Measurements from ENCODE around the gene TTLL5.

Gene TTLL5

GRCh38 chr14:75640876-75641275, 20.2 kb upstream of the TTLL5 start:
- TF ChIP-seq GATA2 (IDR thresholded peaks at IDR 0.05; ENCODE audit: low read depth, low read length) = no peak
- no peak for TF ChIP-seq GATA3 (IDR thresholded peaks at IDR 0.05; ENCODE audit: low read depth, low read length)

GRCh38 chr14:75643985-75644384, 17.1 kb upstream of the TTLL5 start:
- no peak for TF ChIP-seq GATA3 (IDR thresholded peaks at IDR 0.05; ENCODE audit: low read depth, low read length)
- TF ChIP-seq GATA2 (IDR thresholded peaks at IDR 0.05; ENCODE audit: low read depth, low read length) = no peak

- TF ChIP-seq GATA3 (IDR thresholded peaks at IDR 0.05; ENCODE audit: low read depth, low read length) = no peak
Observed at GRCh38 chr14:75645056-75645455, 16.0 kb upstream of the TTLL5 start.

GRCh38 chr14:75646762-75647161, 14.3 kb upstream of the TTLL5 start:
- no peak for TF ChIP-seq GATA2 (IDR thresholded peaks at IDR 0.05; ENCODE audit: low read depth, low read length)
- TF ChIP-seq GATA3 (IDR thresholded peaks at IDR 0.05; ENCODE audit: low read depth, low read length) = no peak

GRCh38 chr14:75647640-75648039, 13.4 kb upstream of the TTLL5 start:
- no peak for TF ChIP-seq GATA3 (IDR thresholded peaks at IDR 0.05; ENCODE audit: low read depth, low read length)
- no peak for TF ChIP-seq GATA2 (IDR thresholded peaks at IDR 0.05; ENCODE audit: low read depth, low read length)

GRCh38 chr14:75648066-75648838, 12.8 kb upstream of the TTLL5 start:
- no peak for TF ChIP-seq GATA2 (IDR thresholded peaks at IDR 0.05; ENCODE audit: low read depth, low read length)
- no peak for TF ChIP-seq GATA3 (IDR thresholded peaks at IDR 0.05; ENCODE audit: low read depth, low read length)

- TF ChIP-seq GATA2 (IDR thresholded peaks at IDR 0.05; ENCODE audit: low read depth, low read length) (no peak), GATA3 (IDR thresholded peaks at IDR 0.05; ENCODE audit: low read depth, low read length) (no peak)
Observed at GRCh38 chr14:75649337-75649736, 11.7 kb upstream of the TTLL5 start.

GRCh38 chr14:75649773-75650172, 11.3 kb upstream of the TTLL5 start:
- TF ChIP-seq GATA2 (IDR thresholded peaks at IDR 0.05; ENCODE audit: low read depth, low read length) = no peak
- no peak for TF ChIP-seq GATA3 (IDR thresholded peaks at IDR 0.05; ENCODE audit: low read depth, low read length)

- no peak for TF ChIP-seq GATA2 (IDR thresholded peaks at IDR 0.05; ENCODE audit: low read depth, low read length)
- no peak for TF ChIP-seq GATA3 (IDR thresholded peaks at IDR 0.05; ENCODE audit: low read depth, low read length)
Observed at GRCh38 chr14:75650253-75651058, 10.6 kb upstream of the TTLL5 start.

GRCh38 chr14:75653563-75653962, 7.5 kb upstream of the TTLL5 start:
- TF ChIP-seq GATA2 (IDR thresholded peaks at IDR 0.05; ENCODE audit: low read depth, low read length) (no peak), GATA3 (IDR thresholded peaks at IDR 0.05; ENCODE audit: low read depth, low read length) (no peak)

- no peak for TF ChIP-seq GATA3 (IDR thresholded peaks at IDR 0.05; ENCODE audit: low read depth, low read length)
- TF ChIP-seq GATA2 (IDR thresholded peaks at IDR 0.05; ENCODE audit: low read depth, low read length) = no peak
Observed at GRCh38 chr14:75654127-75654732, 6.8 kb upstream of the TTLL5 start.

- TF ChIP-seq GATA3 (IDR thresholded peaks at IDR 0.05; ENCODE audit: low read depth, low read length) = no peak
- no peak for TF ChIP-seq GATA2 (IDR thresholded peaks at IDR 0.05; ENCODE audit: low read depth, low read length)
Observed at GRCh38 chr14:75655235-75655634, 5.8 kb upstream of the TTLL5 start.

GRCh38 chr14:75657331-75657730, 3.7 kb upstream of the TTLL5 start:
- TF ChIP-seq GATA2 (IDR thresholded peaks at IDR 0.05; ENCODE audit: low read depth, low read length) (no peak), GATA3 (IDR thresholded peaks at IDR 0.05; ENCODE audit: low read depth, low read length) (no peak)

GRCh38 chr14:75658957-75659356, 2.1 kb upstream of the TTLL5 start:
- TF ChIP-seq GATA2 (IDR thresholded peaks at IDR 0.05; ENCODE audit: low read depth, low read length) = no peak
- TF ChIP-seq GATA3 (IDR thresholded peaks at IDR 0.05; ENCODE audit: low read depth, low read length) = no peak

GRCh38 chr14:75660238-75660629, 812 bp upstream of the TTLL5 start:
- no peak for TF ChIP-seq GATA2 (IDR thresholded peaks at IDR 0.05; ENCODE audit: low read depth, low read length)
- TF ChIP-seq GATA3 (IDR thresholded peaks at IDR 0.05; ENCODE audit: low read depth, low read length) = no peak
